ELF-1 (cell line): Measurements from ENCODE around the gene ACER2.

Source experiments
- DNase-seq: peaks from one replicate; pipeline ENCODE4 v3.0.0-alpha.2; 2016; ENCODE audit warnings: low read depth, low spot score

ACER2 gene

DNA sequence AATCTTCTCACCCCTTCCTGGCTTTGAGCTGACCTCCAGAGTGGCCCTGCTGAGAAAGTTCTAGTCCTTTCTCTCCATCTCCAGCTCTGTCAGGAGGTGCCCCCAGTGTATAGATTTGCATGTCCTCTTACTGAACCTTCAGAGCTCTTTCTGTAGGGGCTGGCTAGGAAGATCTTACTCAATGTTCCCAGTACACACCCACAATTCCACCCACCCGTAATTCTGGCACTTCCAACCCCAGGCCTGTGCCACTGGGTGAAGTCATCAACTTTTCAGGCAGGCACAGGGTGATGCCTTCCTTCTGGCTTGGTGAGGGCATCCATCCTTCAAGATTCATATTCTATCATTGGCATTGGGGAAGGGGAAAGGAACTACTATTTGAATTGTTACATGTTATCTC lies 75.9 kb downstream of the ACER2 start:
- no peak for DNase-seq

DNA sequence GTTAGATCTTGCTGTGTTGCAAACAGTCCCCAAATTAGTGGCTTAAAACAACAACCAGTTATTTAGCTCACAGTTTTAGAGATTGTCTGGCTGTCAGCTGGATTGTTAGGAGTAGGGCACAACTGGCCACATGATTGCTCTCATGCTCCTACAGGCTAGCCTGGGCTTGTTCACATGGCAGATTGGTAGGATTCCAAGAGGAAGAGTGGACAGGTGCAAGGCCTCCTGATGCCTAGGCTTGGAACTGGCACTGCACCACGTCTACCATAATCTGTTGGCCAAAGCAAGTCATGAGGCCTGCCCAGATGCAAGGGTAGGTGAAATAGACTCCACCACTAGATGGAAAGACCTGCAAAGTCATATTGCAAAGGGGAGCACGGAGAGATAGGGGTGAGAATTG lies 76.4 kb downstream of the ACER2 start:
- DNase-seq: no peak

DNA sequence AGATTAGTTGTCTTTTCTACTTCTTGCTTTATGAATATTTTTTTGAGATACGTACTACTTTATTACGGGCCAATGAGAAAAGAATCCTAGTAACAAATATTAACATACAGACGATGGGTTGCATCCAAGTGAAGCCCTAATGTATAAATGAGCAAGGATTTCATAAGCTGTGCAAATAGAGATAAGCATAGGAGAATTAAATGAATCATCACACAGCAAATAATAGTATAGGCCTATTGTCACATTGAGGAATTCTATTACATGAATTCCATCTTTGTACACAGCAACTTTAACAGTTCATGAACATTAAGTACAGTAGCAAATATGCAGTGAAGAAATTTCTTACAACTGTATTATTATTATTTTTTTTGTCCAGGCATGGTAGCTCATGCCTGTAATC lies 78.0 kb downstream of the ACER2 start:
- DNase-seq: no peak

DNA sequence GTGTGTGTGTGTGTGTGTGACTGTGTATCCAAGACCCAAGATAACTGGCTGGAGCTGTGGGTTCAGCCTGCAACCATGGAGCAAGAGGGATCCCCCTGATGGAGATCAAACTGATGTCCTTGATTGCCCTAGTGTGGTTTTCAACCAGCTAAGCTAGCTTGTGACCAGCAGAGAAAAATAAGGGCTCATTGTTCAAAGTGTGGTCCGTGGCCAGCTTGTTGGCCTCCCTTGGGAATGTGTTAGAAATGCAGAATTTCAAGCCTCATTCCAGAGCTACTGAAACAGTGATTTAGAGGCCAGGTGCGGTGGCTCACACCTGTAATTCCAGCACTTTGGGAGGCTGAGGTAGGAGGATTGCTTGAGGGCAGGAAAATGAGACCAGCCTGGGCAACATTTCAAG lies 79.9 kb downstream of the ACER2 start:
- DNase-seq: no peak

DNA sequence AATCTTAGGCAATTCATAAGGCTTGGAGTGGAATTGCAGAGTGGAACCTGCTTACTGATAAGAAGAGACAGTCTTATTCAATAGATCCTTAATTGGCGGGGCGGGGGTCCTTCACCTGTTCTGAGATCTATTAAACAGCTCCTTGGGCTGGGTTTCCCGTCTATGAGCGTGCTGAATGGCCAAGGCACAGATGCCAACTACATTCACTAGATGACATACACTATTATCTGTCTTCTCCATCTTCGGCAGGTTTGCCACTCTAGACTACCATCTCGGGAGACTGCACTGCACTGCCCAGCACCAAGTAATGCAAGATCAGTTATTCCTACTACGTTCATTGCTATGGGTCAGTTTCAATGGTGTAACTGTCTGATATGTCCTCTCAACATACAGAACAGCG lies 81.5 kb downstream of the ACER2 start:
- DNase-seq: no peak

DNA sequence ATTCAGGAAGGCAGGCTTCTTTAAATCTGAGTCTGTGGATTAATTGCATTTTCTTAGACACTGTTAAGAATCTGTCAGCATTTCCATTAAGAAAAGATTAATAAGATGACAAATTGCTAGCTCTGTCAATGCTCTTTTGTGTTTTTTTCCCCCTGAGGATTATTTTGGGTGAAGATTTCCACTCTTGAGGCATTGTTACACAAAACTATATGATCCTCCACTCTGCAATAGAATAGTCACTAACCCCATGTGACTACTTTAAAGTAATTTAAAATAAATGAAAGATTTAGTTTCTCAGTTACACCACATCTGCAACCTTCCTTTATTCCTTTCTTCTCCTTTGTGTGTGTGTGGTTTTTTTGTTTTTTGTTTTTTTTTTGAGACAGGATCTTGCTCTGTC lies 82.0 kb downstream of the ACER2 start:
- DNase-seq: no peak

DNA sequence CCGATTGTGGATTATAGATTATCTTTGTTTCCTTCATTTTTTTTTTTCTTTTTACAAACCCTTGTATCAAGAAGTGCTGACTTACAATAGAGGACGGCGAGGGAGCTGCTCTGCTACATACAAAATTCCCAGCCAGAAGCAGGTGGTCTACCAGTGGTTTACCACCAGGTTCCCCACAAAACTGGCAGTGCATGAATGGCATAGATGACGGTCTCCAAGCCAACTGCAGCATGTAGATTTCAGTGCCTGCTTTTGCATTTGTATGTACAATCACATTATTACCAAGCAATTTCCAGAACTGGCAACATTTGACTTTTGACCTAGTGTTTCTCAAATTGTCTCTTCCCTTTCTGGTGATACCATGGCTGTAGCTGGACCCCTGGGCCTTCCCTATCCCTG lies 84.0 kb downstream of the ACER2 start:
- no peak for DNase-seq

DNA sequence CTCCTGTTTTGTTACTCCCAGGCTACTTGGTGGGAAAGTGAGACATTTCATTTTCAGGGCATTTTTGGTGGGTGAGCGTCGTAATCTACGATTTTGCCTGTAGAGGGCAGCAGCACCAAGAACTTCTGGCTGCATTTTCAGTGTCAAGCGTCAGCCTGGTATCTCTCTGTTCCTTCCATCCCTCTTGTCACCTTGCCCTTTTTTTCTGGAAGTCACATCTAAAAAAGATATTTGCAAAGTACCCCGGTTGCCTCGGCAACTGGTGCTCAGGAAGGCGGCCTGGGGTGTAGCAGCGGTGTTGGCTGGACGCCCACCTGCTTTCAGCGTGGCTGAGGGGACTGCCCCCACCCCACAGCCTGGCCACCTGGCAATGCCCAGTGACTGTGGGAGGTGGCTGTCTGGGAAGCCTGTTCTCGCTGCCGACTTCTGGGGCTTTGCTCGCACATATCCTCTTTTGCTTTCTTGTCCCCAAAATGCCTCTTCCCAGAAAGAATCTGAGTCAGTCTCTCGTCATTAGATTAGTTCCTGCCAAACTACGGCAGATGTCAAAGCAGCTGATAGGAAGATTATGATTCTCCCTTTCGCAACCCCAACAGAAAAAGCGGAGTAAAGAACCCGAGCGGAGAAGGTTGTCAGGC lies 84.5 kb downstream of the ACER2 start:
- DNase-seq: peak; percentile 83

DNA sequence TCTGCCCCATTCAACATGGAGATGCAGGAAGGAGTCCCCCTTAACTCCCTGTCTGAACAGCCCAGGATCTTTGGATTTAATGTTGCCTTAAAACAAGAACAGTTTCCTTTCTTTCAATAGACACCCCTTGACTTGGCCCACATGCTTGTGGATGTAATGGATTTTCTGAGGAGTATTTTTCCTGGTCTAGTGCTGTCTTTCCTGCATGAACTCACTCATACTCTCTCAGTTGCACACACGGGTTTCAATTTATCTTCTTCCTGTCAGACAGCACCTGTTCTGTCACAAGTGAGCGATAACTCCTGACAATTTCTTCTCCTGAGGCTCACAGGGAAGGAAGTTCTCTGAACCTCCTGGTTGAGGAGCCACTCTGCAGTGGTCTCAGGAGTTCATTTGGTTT lies 85.1 kb downstream of the ACER2 start:
- no peak for DNase-seq

DNA sequence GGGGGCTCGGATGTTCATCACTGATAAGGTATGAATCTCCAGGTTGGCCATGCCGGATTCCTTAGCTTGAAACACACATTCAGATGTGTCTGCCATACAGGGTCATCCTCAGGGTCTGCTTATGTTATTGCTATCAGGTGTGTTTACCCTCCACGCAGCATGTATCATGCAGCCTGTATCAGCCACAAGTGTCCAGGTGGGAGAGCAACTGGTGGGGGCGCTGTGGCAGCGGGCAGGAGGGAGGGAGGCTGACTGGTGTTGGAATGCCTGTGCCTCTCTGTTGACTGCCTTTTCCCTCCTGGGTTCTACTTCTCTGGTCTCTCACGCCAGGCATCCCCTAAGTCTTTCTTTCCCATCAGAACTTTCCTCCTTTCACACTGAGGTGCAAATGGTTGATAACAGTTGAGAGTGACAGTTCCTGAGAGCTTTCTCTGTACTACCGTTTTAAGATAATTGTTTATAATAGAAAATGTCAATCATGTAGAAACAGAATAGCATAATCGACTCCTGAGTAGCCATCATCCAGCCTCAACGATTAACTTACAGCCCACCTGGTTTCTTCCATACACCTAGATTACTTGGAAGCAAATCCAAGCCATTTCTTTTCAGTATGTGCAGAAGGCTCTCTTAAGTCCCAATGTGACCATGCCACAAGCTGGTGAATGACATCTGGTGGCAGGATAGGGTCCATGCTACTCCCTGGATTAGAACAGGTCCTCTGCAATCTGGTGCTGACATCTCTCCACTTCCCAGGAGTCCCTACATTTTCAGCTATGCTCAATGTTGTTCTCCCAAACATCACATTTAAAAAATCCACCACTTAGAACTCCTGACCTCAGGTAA lies 86.6 kb downstream of the ACER2 start:
- DNase-seq: peak; percentile 9

DNA sequence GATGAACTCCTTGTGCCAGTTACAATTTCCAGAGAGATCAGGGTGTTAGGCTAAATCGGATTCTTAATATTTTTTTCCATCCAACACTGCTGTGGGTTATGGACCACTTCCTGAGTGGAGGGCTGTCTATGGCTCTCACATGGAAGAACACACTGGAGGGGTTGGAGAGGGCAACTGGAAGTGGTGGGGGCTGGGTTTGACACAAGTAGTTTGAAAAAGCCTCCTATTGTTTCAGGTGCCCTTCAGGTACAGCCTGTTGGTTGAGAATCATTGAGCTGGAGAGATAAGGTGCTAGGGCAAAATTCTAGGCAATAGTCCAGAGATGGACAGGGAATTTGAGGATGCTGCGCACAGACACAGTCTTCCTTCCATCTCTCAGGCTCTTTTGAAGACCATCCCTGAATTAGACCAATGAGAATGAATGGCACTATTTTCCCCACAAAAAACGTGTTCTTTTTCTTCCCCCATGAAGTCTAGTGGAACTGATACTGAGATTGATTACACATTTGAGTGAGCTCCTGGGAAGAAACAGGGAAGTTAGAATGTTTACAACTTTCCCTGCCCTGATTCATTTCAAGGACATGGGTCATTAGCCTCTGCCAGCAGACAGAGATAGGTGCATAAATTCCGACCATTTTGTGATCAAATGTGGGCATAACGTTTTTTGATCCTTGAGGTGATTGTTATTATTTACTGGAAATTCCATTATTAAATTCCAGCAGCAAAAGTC lies 87.7 kb downstream of the ACER2 start:
- DNase-seq: no peak

DNA sequence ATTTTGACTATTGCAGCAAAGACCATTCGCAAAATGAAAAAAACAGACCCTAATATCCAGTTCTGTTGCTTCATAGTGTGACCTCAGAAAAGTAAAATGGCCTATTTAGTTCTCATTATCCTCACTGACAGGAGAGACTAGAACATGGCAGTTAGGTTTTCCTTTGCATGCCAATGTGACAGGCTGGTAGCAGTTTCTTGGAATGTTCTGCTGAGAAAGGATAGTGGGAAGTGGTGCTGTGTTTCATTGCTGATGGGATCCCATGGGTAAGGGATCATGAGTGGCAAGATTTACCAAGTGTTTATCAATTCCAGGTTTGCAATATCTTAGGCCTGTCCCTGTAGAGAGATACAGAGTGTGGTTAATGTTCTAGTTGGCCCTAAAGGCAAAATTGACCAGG lies 88.5 kb downstream of the ACER2 start:
- no peak for DNase-seq

DNA sequence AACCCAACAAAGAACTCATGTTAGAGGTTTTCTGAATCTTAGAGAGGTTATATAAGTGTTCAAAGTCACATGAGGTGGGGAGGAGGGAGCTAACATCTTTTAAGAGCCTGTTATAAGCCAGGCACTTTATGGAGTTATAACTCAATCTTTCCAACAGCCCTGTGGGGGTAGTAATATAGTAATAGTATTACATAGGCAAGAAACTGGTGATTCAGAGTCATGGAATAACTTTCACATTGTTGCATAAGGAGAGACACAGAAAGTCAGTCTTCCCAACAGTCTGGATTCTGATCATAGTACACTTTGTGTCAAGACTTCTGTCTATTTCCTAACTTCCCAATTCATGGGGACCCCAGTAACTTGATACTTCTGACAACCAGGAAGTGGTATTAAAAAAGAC lies 89.2 kb downstream of the ACER2 start:
- no peak for DNase-seq
